ENCODE measurements around the gene RAPGEF4.

RAPGEF4 gene

GRCh38 chr2:173053043-173053699 lies 317.5 kb downstream of the RAPGEF4 start:
- in situ Hi-C loops (cut with MboI; ENCODE audit: low sequenced_read_pairs) = no loop called here

- in situ Hi-C loops (cut with MboI; ENCODE audit: low sequenced_read_pairs) = no loop called here
Measured at GRCh38 chr2:173054466-173054865, 318.8 kb downstream of the RAPGEF4 start.

GRCh38 chr2:173056705-173057364 lies 321.2 kb downstream of the RAPGEF4 start:
- in situ Hi-C loops (cut with MboI; ENCODE audit: low sequenced_read_pairs) = no loop called here

GRCh38 chr2:173058097-173058496 lies 322.5 kb downstream of the RAPGEF4 start:
- in situ Hi-C loops (cut with MboI; ENCODE audit: low sequenced_read_pairs) = no loop called here

- in situ Hi-C loops (cut with MboI; ENCODE audit: low sequenced_read_pairs) = no loop called here
Measured at GRCh38 chr2:173058673-173059072, 323.0 kb downstream of the RAPGEF4 start.

- in situ Hi-C loops (cut with MboI; ENCODE audit: low sequenced_read_pairs) = no loop called here
Measured at GRCh38 chr2:173059292-173059691, 323.6 kb downstream of the RAPGEF4 start.

GRCh38 chr2:173059971-173060461 lies 324.4 kb downstream of the RAPGEF4 start:
- in situ Hi-C loops (cut with MboI; ENCODE audit: low sequenced_read_pairs) = no loop called here

GRCh38 chr2:173062801-173063200 lies 327.2 kb downstream of the RAPGEF4 start:
- in situ Hi-C loops (cut with MboI; ENCODE audit: low sequenced_read_pairs) = no loop called here

GRCh38 chr2:173064151-173064805 lies 328.6 kb downstream of the RAPGEF4 start:
- in situ Hi-C loops (cut with MboI; ENCODE audit: low sequenced_read_pairs) = no loop called here

- in situ Hi-C loops (cut with MboI; ENCODE audit: low sequenced_read_pairs) = no loop called here
Measured at GRCh38 chr2:173066887-173067676, 331.4 kb downstream of the RAPGEF4 start.

- in situ Hi-C loops (cut with MboI; ENCODE audit: low sequenced_read_pairs) = no loop called here
Measured at GRCh38 chr2:173075056-173075780, 339.6 kb downstream of the RAPGEF4 start.

GRCh38 chr2:173075781-173076580 lies 340.3 kb downstream of the RAPGEF4 start, which contains the start of gene MAP3K20:
MAP3K20 (plus strand) TSS chr2:173075846; CDS start chr2:173091032, 15,186 bp downstream.
- in situ Hi-C loops (cut with MboI; ENCODE audit: low sequenced_read_pairs) = no loop called here

GRCh38 chr2:173076581-173077345 lies 341.1 kb downstream of the RAPGEF4 start:
- in situ Hi-C loops (cut with MboI; ENCODE audit: low sequenced_read_pairs) = no loop called here

GRCh38 chr2:173077506-173078177 lies 342.0 kb downstream of the RAPGEF4 start:
- in situ Hi-C loops (cut with MboI; ENCODE audit: low sequenced_read_pairs) = no loop called here

GRCh38 chr2:173079141-173079540 lies 343.5 kb downstream of the RAPGEF4 start:
- in situ Hi-C loops (cut with MboI; ENCODE audit: low sequenced_read_pairs) = no loop called here

GRCh38 chr2:173079973-173080860 lies 344.6 kb downstream of the RAPGEF4 start:
- in situ Hi-C loops (cut with MboI; ENCODE audit: low sequenced_read_pairs) = no loop called here

GRCh38 chr2:173086518-173087213 lies 351.0 kb downstream of the RAPGEF4 start:
- in situ Hi-C loops (cut with MboI; ENCODE audit: low sequenced_read_pairs) = no loop called here

Data from HL-60/S4 treated with phorbol 12-myristate 13-acetate at 8.2 ng/mL for 4 days and 3 days (cell line).